Right lobe of liver (tissue), 4 donors: ENCODE measurements around the gene ADAMTSL5.

Experiments
- CTCF ChIP-seq, 4 donors: fragments of 200-600 bp in 3 of 4; fragments of 450-650 bp in 1 of 4; IDR thresholded peaks; one replicate each; pipeline versions ENCODE4 v1.5.1 to v1.8.0; 2016 to 2022; ENCODE audit warnings: antibody characterized with exemption in 4 of 4, mild to moderate bottlenecking in 2 of 4
- POLR2A ChIP-seq: fragments of 450-650 bp; IDR thresholded peaks from one replicate; pipeline ENCODE4 v1.6.1; 2017; ENCODE audit warnings: antibody characterized with exemption, mild to moderate bottlenecking
- donor health status: DM: no; HTN: no; CAD: no.
- donor health status: DM: no; HTN: no; CAD: no.
- donor health status: DM: no; HTN: yes; CAD: no.

DNA sequence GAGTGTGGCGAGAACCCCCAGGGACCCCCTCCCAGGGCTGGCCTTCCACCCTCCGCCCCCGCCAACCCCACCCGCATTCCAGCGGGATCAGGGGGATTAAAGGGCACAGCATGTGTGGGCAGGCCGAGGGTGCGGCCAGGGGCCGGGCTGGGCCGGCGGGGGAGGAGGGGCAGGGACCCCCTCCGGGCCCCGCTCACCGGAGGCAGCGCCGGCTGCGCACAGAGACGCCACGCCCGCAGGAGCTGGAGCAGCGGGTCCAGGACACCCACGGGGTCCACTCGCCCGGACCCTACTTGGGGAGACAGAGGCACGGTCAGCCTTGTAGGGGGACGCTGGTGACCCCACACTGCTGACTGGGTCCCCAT, 2.4 kb downstream of the ADAMTSL5 start:
- TF ChIP-seq CTCF (IDR thresholded peaks at IDR 0.05), result no peak
- TF ChIP-seq POLR2A, result no peak
